SU-DHL-6 (cell line): ENCODE measurements around the gene DNMT3A.

Experiments
- H2AFZ ChIP-seq: fragments of 200-600 bp; sonication (generic); 2 replicates; pipeline ENCODE4 v1.6.1; 2014; ENCODE audit warnings: low read depth, mild to moderate bottlenecking, moderate library complexity, mixed read lengths, antibody characterized with exemption, low read length; ENCODE audit not compliant: severe bottlenecking
- H3F3A ChIP-seq: fragments of 200-600 bp; shearing (Covaris generic); 2 replicates; pipeline ENCODE4 v1.6.0; 2016; ENCODE audit warnings: antibody characterized with exemption, mild to moderate bottlenecking; ENCODE audit not compliant: insufficient read depth
- H3K27ac ChIP-seq: fragments of 200-600 bp; sonication (generic); 2 replicates; pipeline ENCODE4 v1.5.1; 2016; ENCODE audit warnings: low read depth, mild to moderate bottlenecking, low read length, moderate library complexity, mixed read lengths
- H3K27me3 ChIP-seq: fragments of 200-600 bp; sonication (generic), shearing (Covaris generic); 2 replicates; pipeline ENCODE4 v1.6.0; 2014; ENCODE audit warnings: mild to moderate bottlenecking, low read length
- H3K36me3 ChIP-seq: fragments of 200-600 bp; sonication (generic); 2 replicates; pipeline ENCODE4 v1.6.1; 2014; ENCODE audit warnings: mild to moderate bottlenecking, low read length, mixed read lengths
- H3K4me2 ChIP-seq: fragments of 300-600, 200-600 bp; shearing (Covaris generic), sonication (generic); 2 replicates; pipeline ENCODE4 v1.6.0; 2014; ENCODE audit warnings: low read length, low read depth, mild to moderate bottlenecking; ENCODE audit not compliant: poor library complexity, severe bottlenecking
- H3K4me3 ChIP-seq: fragments of 200-600 bp; sonication (generic); 2 replicates; pipeline ENCODE4 v1.5.1; 2014; ENCODE audit warnings: antibody characterized with exemption, low read length, mild to moderate bottlenecking, mixed read lengths; ENCODE audit not compliant: insufficient read depth, poor library complexity, severe bottlenecking
- H3K79me2 ChIP-seq: fragments of 200-600 bp; sonication (generic); 2 replicates; pipeline ENCODE4 v1.6.1; 2014; ENCODE audit warnings: mild to moderate bottlenecking, low read length, moderate library complexity; ENCODE audit not compliant: insufficient read depth
- H3K9ac ChIP-seq: fragments of 200-600 bp; sonication (generic); 2 replicates; pipeline ENCODE4 v1.7.0; 2014; ENCODE audit warnings: mild to moderate bottlenecking, low read length
- H3K9me2 ChIP-seq: fragments of 200-600 bp; sonication (generic); replicated peaks from 2 replicates; pipeline ENCODE4 v1.6.1; 2014; ENCODE audit warnings: low read length; ENCODE audit not compliant: insufficient read depth
- H3K9me3 ChIP-seq: fragments of 200-600 bp; sonication (generic); 2 replicates; pipeline ENCODE4 v1.6.1; 2014; ENCODE audit warnings: low read length, mixed read lengths; ENCODE audit not compliant: insufficient read depth
- H4K20me1 ChIP-seq: fragments of 200-600 bp; sonication (generic); 2 replicates; pipeline ENCODE4 v1.6.1; 2014; ENCODE audit warnings: low read depth, mild to moderate bottlenecking, antibody characterized with exemption, low read length, moderate library complexity, mixed read lengths
- EZH2phosphoT487 ChIP-seq: fragments of 200-600 bp; sonication (generic), shearing (Covaris generic); conservative IDR thresholded peaks from 2 replicates; pipeline ENCODE4 v1.6.1; 2018; ENCODE audit warnings: mild to moderate bottlenecking, antibody characterized with exemption, low read length, moderate library complexity, mixed read lengths
- TF ChIP-seq, protein P1 (sequence below): fragments of 200-600 bp; sonication (generic); IDR thresholded peaks from one replicate; pipeline ENCODE4 v1.5.1; 2017; ENCODE audit warnings: antibody characterized with exemption, mild to moderate bottlenecking, low read length, moderate library complexity; ENCODE audit not compliant: insufficient read depth, poor library complexity, severe bottlenecking

Gene DNMT3A

GRCh38 chr2:25330937-25331336, 10.8 kb downstream of the DNMT3A start:
- no peak overlapping the region for H3K4me2 ChIP-seq
- no peak overlapping the region for H3K27ac ChIP-seq
- no peaks in the 10 kb centered on the region for H3K79me2 ChIP-seq
- H2AFZ ChIP-seq = no peak overlapping the region
- no peaks in the 10 kb centered on the region for H3K9me2 ChIP-seq
- peaks cover 8% of the 10 kb centered on the region; the same call in 1 of the 2 replicates for H3K9me3 ChIP-seq
- H3K36me3 ChIP-seq = no peaks in the 10 kb centered on the region; the same call in 1 of the 2 replicates
- H3K4me3 ChIP-seq = no peak overlapping the region
- H4K20me1 ChIP-seq = no peaks in the 10 kb centered on the region
- no peaks in the 10 kb centered on the region for H3K27me3 ChIP-seq
- H3F3A ChIP-seq = no peaks in the 10 kb centered on the region
- TF ChIP-seq EZH2phosphoT487 = no peak
- TF ChIP-seq, protein P1, sequence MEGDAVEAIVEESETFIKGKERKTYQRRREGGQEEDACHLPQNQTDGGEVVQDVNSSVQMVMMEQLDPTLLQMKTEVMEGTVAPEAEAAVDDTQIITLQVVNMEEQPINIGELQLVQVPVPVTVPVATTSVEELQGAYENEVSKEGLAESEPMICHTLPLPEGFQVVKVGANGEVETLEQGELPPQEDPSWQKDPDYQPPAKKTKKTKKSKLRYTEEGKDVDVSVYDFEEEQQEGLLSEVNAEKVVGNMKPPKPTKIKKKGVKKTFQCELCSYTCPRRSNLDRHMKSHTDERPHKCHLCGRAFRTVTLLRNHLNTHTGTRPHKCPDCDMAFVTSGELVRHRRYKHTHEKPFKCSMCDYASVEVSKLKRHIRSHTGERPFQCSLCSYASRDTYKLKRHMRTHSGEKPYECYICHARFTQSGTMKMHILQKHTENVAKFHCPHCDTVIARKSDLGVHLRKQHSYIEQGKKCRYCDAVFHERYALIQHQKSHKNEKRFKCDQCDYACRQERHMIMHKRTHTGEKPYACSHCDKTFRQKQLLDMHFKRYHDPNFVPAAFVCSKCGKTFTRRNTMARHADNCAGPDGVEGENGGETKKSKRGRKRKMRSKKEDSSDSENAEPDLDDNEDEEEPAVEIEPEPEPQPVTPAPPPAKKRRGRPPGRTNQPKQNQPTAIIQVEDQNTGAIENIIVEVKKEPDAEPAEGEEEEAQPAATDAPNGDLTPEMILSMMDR = no peak
- H3K9ac ChIP-seq = no peak overlapping the region

DNA sequence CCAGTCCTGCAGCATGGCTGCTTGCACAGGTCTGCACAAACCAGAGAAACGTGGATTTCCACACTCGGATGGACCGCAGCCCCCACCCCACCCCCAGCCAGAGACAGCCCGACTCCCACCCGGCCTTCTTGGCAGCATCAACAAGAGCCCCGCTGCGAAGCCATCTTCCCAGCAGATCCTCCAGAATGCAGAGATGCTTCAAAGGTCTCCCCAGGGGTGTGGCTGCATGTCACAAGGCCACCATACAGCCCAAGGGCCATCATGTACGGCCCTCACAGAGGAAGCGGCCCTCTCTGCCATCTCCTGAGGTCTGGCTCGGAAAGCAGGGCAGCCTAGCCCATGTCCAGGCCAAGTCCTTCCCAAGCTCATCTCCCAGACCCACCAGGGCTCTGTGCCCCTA, 11.5 kb downstream of the DNMT3A start:
- Histone ChIP-seq H3K4me2 (no peak overlapping the region), H3F3A (no peaks in the 10 kb centered on the region), H3K9me3 (peaks cover 8% of the 10 kb centered on the region; the same call in 1 of the 2 replicates), H3K4me3 (no peak overlapping the region), H3K27me3 (no peaks in the 10 kb centered on the region), H3K9ac (no peak overlapping the region), H3K79me2 (no peaks in the 10 kb centered on the region), H3K27ac (no peak overlapping the region), H3K9me2 (no peaks in the 10 kb centered on the region), H2AFZ (no peak overlapping the region), H3K36me3 (no peaks in the 10 kb centered on the region; the same call in 1 of the 2 replicates), H4K20me1 (no peaks in the 10 kb centered on the region)
- TF ChIP-seq, protein P1 = no peak
- no peak for TF ChIP-seq EZH2phosphoT487

DNA sequence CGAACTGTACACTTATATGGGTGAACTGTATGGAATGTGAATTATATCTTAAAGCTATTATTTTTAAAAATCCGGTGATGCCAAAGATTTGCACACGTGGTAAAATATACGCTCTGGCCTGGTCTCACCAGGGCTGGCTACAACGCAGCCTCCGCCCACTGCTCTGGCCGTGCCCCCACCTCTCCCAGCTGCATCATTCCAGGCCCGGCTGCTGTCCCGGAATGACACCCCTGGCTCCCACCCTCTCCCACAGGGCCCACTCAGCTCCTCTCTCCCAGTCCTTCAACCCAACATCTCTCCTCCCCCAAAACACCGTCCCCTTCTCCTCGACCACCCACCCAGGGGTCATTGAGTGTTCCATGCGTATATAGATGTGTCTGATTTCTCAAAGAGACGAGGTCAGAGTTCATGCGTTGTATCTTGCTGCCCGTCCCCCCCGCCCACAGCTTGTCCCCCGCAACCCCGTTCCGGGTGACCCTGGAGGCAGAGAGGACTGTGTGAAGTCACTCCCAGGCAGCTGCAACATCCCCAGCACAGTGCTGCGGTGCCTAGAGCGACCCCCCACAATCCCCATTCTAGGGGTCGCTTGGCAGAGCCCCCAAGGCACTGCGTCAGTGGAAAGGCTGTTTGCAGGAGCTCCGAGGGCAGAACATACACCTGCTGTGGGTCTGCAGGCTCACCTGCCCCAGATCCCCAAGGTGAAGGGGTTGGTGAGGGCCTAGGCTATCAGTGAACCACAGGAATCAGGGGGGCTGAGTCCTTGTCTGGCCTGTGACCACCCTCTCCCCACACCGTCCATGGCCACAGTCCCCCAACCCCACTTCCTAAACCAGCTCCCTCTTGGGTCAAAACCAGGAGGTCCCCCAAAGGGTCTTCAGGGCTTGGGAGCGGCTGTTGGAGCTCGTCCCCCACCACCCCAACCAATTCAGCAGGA, 13.3 kb downstream of the DNMT3A start:
- Histone ChIP-seq H4K20me1 (no peaks in the 10 kb centered on the region; the same call in 1 of the 2 replicates), H2AFZ (no peak overlapping the region), H3K27ac (no peak overlapping the region), H3K9me2 (no peaks in the 10 kb centered on the region), H3K4me3 (no peak overlapping the region), H3K9me3 (peaks cover 8% of the 10 kb centered on the region; the same call in 1 of the 2 replicates), H3K9ac (no peak overlapping the region), H3K79me2 (no peaks in the 10 kb centered on the region), H3K36me3 (no peaks in the 10 kb centered on the region; the same call in 1 of the 2 replicates), H3F3A (no peaks in the 10 kb centered on the region), H3K4me2 (no peak overlapping the region), H3K27me3 (no peaks in the 10 kb centered on the region)
- TF ChIP-seq EZH2phosphoT487 = no peak
- TF ChIP-seq, protein P1 = no peak
